Large intestine (tissue), 12 donors: ENCODE results near the gene GPD1. TPM values are rescaled to one million over a fixed set of nuclear protein-coding genes. Genes with fewer than 3 reads are reported as not detected.

Experiments used
- DNase-seq, 2 donors: peaks; one replicate each; pipeline versions ENCODE4 v3.0.0 to v3.0.0-alpha.2; 2013
- H3K27ac ChIP-seq: one replicate; pipeline ENCODE4 v1.5.1; 2013; ENCODE audit warnings: low read length
- H3K27me3 ChIP-seq: 2 replicates; pipeline ENCODE4 v1.6.1; 2013; ENCODE audit warnings: low read length; ENCODE audit not compliant: control insufficient read depth, insufficient read depth
- H3K36me3 ChIP-seq: 2 replicates; pipeline ENCODE4 v1.6.1; 2013; ENCODE audit warnings: low read length; ENCODE audit not compliant: control insufficient read depth, insufficient read depth
- H3K4me1 ChIP-seq: one replicate; pipeline ENCODE4 v1.6.1; 2013; ENCODE audit warnings: low read length; ENCODE audit not compliant: control insufficient read depth, insufficient read depth
- H3K4me3 ChIP-seq: one replicate; pipeline ENCODE4 v1.5.1; 2013; ENCODE audit warnings: low read length
- H3K9me3 ChIP-seq: one replicate; pipeline ENCODE4 v1.6.1; 2013; ENCODE audit warnings: mild to moderate bottlenecking, low read depth, low read length, moderate library complexity; ENCODE audit not compliant: control insufficient read depth
- WGBS: methylation state at CpG from one replicate; pipeline ENCODE4 v1.1.5; 2013; ENCODE audit warnings: low lambda C conversion rate; ENCODE audit not compliant: insufficient coverage; 5-methylcytosine and 5-hydroxymethylcytosine counted together
- long read RNA-seq, 11 donors: transcript quantifications; one replicate each; lab custom pipeline, GENCODE V29; 2026
- polyA plus RNA-seq: library from polyadenylated mRNA; unstranded; fragments of 120-200 nt; gene quantifications from one replicate; pipeline ENCODE4 v1.2.1, GENCODE V29; 2013

The GPD1 gene
- 174 TPM for polyA plus RNA-seq
- long read RNA-seq, donor 1, transcript GPD1-201 (8 exons, 3,082 nt), result major isoform, 35 of 75 reads
- long read RNA-seq, donor 1, partial matches to known transcripts, result 40 of 75 reads
- long read RNA-seq, donor 1, other reads (novel, unspliced or antisense), result 0 of 75 reads
- long read RNA-seq, donor 2, transcript GPD1-201 (8 exons, 3,082 nt), result major isoform, 71 of 253 reads
- long read RNA-seq, donor 2, transcript GPD1-207 (3 exons, 757 nt), result minor isoform, 6 of 253 reads
- long read RNA-seq, donor 2, partial matches to known transcripts, result 175 of 253 reads
- long read RNA-seq, donor 2, other reads (novel, unspliced or antisense), result 0 of 253 reads
- long read RNA-seq, donor 3, result 0 reads
- long read RNA-seq, donor 4, transcript GPD1-201 (8 exons, 3,082 nt), result major isoform, 11 of 16 reads
- long read RNA-seq, donor 4, partial matches to known transcripts, result 5 of 16 reads
- long read RNA-seq, donor 4, other reads (novel, unspliced or antisense), result 0 of 16 reads
- long read RNA-seq, donor 5, transcript GPD1-201 (8 exons, 3,082 nt), result major isoform, 7 of 7 reads
- long read RNA-seq, donor 5, partial matches to known transcripts, result 0 of 7 reads
- long read RNA-seq, donor 5, other reads (novel, unspliced or antisense), result 0 of 7 reads
- long read RNA-seq, donor 6, transcript GPD1-201 (8 exons, 3,082 nt), result major isoform, 47 of 145 reads
- long read RNA-seq, donor 6, partial matches to known transcripts, result 94 of 145 reads
- long read RNA-seq, donor 6, other reads (novel, unspliced or antisense), result 0 of 145 reads
- long read RNA-seq, donor 7, transcript GPD1-201 (8 exons, 3,082 nt), result major isoform, 13 of 14 reads
- long read RNA-seq, donor 7, partial matches to known transcripts, result 0 of 14 reads
- long read RNA-seq, donor 7, other reads (novel, unspliced or antisense), result 0 of 14 reads
- long read RNA-seq, donor 8, transcript GPD1-201 (8 exons, 3,082 nt), result major isoform, 86 of 119 reads
- long read RNA-seq, donor 8, partial matches to known transcripts, result 32 of 119 reads
- long read RNA-seq, donor 8, other reads (novel, unspliced or antisense), result 0 of 119 reads
- long read RNA-seq, donor 9, transcript GPD1-201 (8 exons, 3,082 nt), result major isoform, 66 of 99 reads
- long read RNA-seq, donor 9, partial matches to known transcripts, result 31 of 99 reads
- long read RNA-seq, donor 9, other reads (novel, unspliced or antisense), result 0 of 99 reads
- long read RNA-seq, donor 10, transcript GPD1-201 (8 exons, 3,082 nt), result major isoform, 47 of 105 reads
- long read RNA-seq, donor 10, partial matches to known transcripts, result 57 of 105 reads
- long read RNA-seq, donor 10, other reads (novel, unspliced or antisense), result 0 of 105 reads
- long read RNA-seq, donor 11, transcript GPD1-201 (8 exons, 3,082 nt), result major isoform, 35 of 85 reads
- long read RNA-seq, donor 11, partial matches to known transcripts, result 50 of 85 reads
- long read RNA-seq, donor 11, other reads (novel, unspliced or antisense), result 0 of 85 reads

DNA sequence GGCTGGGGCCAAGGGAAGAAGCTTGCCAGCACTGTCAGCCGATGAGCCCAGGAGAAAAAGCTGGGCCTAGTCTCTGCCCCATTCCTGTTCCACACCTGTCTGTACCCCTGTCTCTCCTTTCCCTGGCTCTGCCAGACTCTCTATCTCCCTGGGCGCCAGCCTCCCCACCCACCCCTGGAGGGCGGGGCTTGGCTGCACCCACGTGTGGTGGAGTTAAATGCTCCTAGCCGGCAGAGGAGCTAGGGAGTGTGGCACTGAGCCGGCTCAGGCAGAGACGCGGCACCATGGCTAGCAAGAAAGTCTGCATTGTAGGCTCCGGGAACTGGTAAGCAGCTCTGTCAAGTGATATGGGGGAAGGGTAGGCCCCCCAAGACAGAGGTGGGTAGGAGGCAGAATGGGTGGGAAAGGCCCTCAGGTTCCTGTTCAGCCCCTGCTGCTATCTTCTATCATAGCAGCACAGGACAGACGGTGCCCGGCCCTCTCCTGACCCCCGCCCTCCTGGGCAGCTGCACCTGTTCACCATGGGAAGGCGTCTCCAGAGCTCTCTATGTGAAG, at the start of gene GPD1:
Gene GPD1, plus strand, starts transcription at position 242 of the 555 bp plus-strand sequence. Its CDS starts 43 bp downstream, at position 285.
- H3K4me3 ChIP-seq, result peak within 1 kb of the TSS; percentile 72

DNA sequence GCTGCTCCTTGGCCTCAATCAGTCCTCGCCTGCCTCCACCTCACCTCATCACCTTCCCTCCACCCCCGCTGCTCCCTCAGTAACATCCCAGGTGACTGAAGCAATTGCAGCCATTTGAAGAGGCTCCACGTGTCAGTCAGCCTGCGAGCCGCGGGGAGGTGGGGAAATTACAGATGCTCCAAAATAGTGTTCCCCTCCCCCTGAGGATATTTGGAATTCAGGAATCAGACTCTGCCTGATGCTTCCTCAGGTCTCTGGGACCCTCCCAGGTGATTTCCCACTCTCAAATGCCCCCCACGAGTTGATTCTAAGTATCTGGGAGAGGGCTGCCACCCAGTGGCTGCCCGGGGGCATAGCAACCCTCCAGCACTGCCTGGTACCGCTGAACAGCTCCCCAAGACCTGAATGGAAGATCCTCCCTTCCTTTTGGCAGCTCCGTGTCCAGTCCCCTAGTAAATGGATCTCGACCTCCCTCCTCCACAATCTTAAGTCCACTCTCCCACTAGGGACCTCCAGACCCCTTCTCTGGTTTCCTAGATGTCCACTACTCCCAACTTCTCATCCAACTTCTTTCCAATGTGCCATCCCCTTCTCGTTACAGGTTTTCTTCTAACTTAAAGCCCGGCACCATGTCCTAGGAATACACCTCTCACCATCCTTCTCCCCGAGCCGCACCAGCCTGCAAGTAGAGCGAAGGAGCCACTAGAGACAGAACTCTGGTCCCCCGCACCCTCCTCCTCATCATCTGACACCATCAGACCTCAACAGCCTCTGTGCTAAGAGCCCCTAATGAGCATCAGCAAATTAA, 47.8 kb upstream of the GPD1 start:
- Histone ChIP-seq H3K9me3 (peaks cover 3% of the 10 kb centered on the region), H3K27me3 (peaks cover 41% of the 10 kb centered on the region), H3K4me1 (peaks cover 12% of the 10 kb centered on the region), H3K4me3 (no peak overlapping the region), H3K36me3 (no peaks in the 10 kb centered on the region), H3K27ac (no peak overlapping the region)
- DNase-seq, result peak; percentile 40 to 63
- 20% methylated on average over 1 of the region's 17 CpGs for WGBS

More for the DNA sequence above, at the start of gene GPD1:
- peaks cover 41% of the 10 kb centered on the region for H3K36me3 ChIP-seq
- peak; percentile 83 to 89 for DNase-seq
- no peaks in the 10 kb centered on the region for H3K27me3 ChIP-seq
- H3K9me3 ChIP-seq, result no peaks in the 10 kb centered on the region
- no CpG with 5 or more reads among the region's 13 CpGs for WGBS
- H3K27ac ChIP-seq, result peak within 1 kb of the TSS; percentile 91
- H3K4me1 ChIP-seq, result peaks cover 60% of the 10 kb centered on the region

DNA sequence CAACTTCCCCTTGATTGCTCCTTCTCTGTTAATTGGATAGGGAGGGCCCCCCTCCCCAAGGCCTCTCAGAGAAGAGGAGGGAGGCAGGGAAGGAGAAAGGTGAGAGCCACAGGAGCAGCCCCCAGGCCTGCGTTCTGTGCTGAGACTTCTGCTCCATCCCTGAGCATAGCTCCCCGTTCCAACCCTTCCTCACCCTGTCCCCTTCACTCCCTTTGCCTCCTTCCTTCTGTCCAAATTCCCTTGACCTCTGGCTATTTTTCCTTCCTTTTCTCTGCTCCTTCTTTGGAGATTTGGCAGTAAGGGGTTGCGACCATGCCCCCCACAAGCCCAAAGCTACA, 47.2 kb upstream of the GPD1 start:
- no peak for DNase-seq
- Histone ChIP-seq H3K36me3 (no peaks in the 10 kb centered on the region), H3K9me3 (no peaks in the 10 kb centered on the region), H3K4me3 (peak overlapping the region; percentile 49), H3K27me3 (peaks cover 36% of the 10 kb centered on the region), H3K4me1 (peaks cover 8% of the 10 kb centered on the region), H3K27ac (no peak overlapping the region)
- WGBS, result 0% methylated on average over 1 of the region's 3 CpGs

GRCh38 chr12:50057000-50057841, 46.6 kb upstream of the GPD1 start, which contains the start of gene ASIC1:
Gene ASIC1 (plus strand): TSS chr12:50057596. CDS start chr12:50058767, 1,171 bp downstream.
- Histone ChIP-seq H3K36me3 (no peaks in the 10 kb centered on the region), H3K4me3 (peak within 1 kb of the TSS; percentile 49), H3K27ac (no peak within 1 kb of the TSS), H3K4me1 (peaks cover 8% of the 10 kb centered on the region), H3K9me3 (no peaks in the 10 kb centered on the region), H3K27me3 (peaks cover 35% of the 10 kb centered on the region)
- peak in 1 of 2 donors; percentile 74 for DNase-seq
- no CpG with 5 or more reads among the region's 88 CpGs for WGBS

- no peaks in the 10 kb centered on the region for H3K9me3 ChIP-seq
- WGBS, result 20% methylated on average over 1 of the region's 30 CpGs
- peaks cover 8% of the 10 kb centered on the region for H3K4me1 ChIP-seq
- H3K4me3 ChIP-seq, result peak overlapping the region; percentile 35
- H3K36me3 ChIP-seq, result no peaks in the 10 kb centered on the region
- H3K27me3 ChIP-seq, result peaks cover 27% of the 10 kb centered on the region
- DNase-seq, result no peak
- H3K27ac ChIP-seq, result no peak overlapping the region
Observed at GRCh38 chr12:50057896-50058670, 45.7 kb upstream of the GPD1 start.

DNA sequence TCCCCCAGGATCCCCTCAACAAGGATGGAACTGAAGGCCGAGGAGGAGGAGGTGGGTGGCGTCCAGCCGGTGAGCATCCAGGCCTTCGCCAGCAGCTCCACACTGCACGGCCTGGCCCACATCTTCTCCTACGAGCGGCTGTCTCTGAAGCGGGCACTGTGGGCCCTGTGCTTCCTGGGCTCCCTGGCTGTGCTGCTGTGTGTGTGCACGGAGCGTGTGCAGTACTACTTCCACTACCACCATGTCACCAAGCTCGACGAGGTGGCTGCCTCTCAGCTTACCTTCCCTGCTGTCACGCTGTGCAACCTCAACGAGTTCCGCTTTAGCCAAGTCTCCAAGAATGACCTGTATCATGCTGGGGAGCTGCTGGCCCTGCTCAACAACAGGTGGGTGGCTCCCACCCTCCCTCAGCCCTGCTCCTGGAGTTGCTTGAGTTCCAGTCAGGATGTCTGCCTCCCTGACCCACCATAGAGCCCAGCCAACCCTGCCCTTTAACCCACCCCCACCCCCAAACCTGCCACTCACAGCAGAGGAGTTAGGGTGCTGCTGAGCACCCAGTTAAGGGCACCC, 45.0 kb upstream of the GPD1 start:
- Histone ChIP-seq H3K4me3 (no peak overlapping the region), H3K36me3 (no peaks in the 10 kb centered on the region), H3K27ac (no peak overlapping the region), H3K4me1 (peaks cover 8% of the 10 kb centered on the region), H3K27me3 (peaks cover 27% of the 10 kb centered on the region), H3K9me3 (no peaks in the 10 kb centered on the region)
- no peak for DNase-seq
- no CpG with 5 or more reads among the region's 15 CpGs for WGBS

DNA sequence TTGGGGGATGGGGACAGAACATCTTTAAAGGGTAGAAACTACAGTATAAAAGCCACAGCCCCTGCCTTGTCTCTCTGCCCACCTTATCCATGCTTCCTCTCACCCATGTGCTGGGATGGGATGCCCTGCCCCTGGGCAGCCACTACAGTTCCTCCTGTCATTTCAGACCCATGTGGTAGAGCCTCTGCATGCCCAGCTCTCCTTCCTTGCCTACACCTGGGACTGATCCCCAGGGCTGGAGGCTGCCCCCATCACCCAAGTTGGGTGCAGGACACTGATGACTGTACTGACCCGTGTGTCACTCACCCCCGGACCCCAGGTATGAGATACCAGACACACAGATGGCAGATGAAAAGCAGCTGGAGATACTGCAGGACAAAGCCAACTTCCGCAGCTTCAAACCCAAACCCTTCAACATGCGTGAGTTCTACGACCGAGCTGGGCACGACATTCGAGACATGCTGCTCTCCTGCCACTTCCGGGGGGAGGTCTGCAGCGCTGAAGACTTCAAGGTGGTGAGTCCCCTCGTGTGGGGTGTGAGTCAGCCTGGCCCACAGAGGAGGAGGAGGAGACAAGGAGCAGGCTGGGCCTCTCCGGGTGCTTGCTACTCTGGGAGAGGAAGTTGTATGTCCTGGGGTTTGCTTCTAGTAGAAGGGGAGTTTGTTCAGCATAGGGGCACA, 44.2 kb upstream of the GPD1 start:
- no peak for DNase-seq
- Histone ChIP-seq H3K9me3 (no peaks in the 10 kb centered on the region), H3K4me1 (peaks cover 8% of the 10 kb centered on the region), H3K36me3 (no peaks in the 10 kb centered on the region), H3K27ac (no peak overlapping the region), H3K27me3 (peaks cover 27% of the 10 kb centered on the region), H3K4me3 (no peak overlapping the region)
- WGBS, result no CpG with 5 or more reads among the region's 12 CpGs

DNA sequence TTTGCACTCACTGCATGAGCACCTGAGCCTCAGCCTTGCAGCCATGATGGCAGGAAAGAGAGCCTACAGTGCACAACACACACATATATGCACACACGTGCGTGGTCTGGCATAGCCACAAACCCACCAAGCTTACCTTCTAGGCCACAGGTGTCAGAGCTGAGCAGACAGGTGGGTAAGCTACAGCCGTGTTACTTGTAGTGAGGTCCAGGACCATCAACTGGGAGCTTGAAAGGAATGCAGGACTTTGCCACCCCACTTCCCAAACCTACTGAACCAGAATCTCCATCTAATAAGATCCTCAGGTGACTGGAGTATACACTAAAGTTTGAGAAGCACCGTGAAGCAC, 43.7 kb upstream of the GPD1 start:
- no CpG with 5 or more reads among the region's 4 CpGs for WGBS
- no peaks in the 10 kb centered on the region for H3K36me3 ChIP-seq
- H3K9me3 ChIP-seq, result no peaks in the 10 kb centered on the region
- H3K27ac ChIP-seq, result no peak overlapping the region
- peaks cover 8% of the 10 kb centered on the region for H3K4me1 ChIP-seq
- H3K27me3 ChIP-seq, result peaks cover 27% of the 10 kb centered on the region
- no peak overlapping the region for H3K4me3 ChIP-seq
- DNase-seq, result no peak
